ENCODE measurements around the gene CCDC148.

Gene CCDC148

GRCh38 chr2:158412206-158412605, 44.3 kb downstream of the CCDC148 start:
- no peak overlapping the region for H3K27ac ChIP-seq (ENCODE audit: low read depth, low read length, poor library complexity, severe bottlenecking)

GRCh38 chr2:158411748-158412147, 44.8 kb downstream of the CCDC148 start:
- no peaks in the 10 kb centered on the region for H3K9me2 ChIP-seq (ENCODE audit: low read depth, low read length)

More at GRCh38 chr2:158412206-158412605, 44.3 kb downstream of the CCDC148 start:
- Histone ChIP-seq H3K79me2 (ENCODE audit: insufficient read depth, low read length) (no peaks in the 10 kb centered on the region), H4K20me1 (ENCODE audit: insufficient read depth, low read length) (no peaks in the 10 kb centered on the region), H3K9ac (ENCODE audit: low read length) (no peak overlapping the region), H3K4me1 (ENCODE audit: insufficient read depth, low read length, severe bottlenecking) (no peaks in the 10 kb centered on the region), H3K27me3 (ENCODE audit: insufficient read depth, low read length) (no peaks in the 10 kb centered on the region), H3K36me3 (ENCODE audit: insufficient read depth, low read length) (no peaks in the 10 kb centered on the region), H3K9me2 (ENCODE audit: low read depth, low read length) (no peaks in the 10 kb centered on the region), H3K9me3 (ENCODE audit: low read length) (no peaks in the 10 kb centered on the region), H3F3A (ENCODE audit: insufficient read depth, low read length) (no peaks in the 10 kb centered on the region), H3K4me3 (ENCODE audit: low read depth, low read length, poor library complexity, severe bottlenecking) (no peak overlapping the region), H3K4me2 (ENCODE audit: low read length) (no peak overlapping the region), H2AFZ (ENCODE audit: low read length) (no peak overlapping the region)
- no peak for TF ChIP-seq CTCF (IDR thresholded peaks at IDR 0.05; ENCODE audit: low read length)
- no peak for TF ChIP-seq EZH2 (IDR thresholded peaks at IDR 0.05; ENCODE audit: borderline replicate concordance, low read length)

DNA sequence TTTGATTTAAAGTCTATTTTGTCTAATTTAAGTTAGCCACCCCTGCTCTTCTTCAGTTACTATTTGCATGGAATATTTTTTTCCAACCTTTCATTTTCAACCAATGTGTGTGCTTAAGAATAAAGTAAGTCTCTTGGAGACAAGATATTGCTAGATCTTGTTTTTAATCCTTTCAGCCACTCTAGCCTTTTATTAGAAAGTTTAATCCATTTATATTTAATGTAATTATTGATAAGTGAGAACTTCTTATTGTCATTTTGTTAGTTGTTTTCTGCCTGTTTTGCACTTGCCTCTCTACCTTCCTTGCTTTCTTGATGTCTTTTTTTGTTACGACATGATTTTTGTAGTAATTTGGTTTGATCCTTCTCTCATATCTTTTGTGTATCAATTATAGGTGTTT, 46.4 kb downstream of the CCDC148 start:
- Histone ChIP-seq H3K9me3 (ENCODE audit: low read length) (no peaks in the 10 kb centered on the region), H3K36me3 (ENCODE audit: insufficient read depth, low read length) (no peaks in the 10 kb centered on the region), H3K4me2 (ENCODE audit: low read length) (no peak overlapping the region), H3F3A (ENCODE audit: insufficient read depth, low read length) (no peaks in the 10 kb centered on the region), H3K4me3 (ENCODE audit: low read depth, low read length, poor library complexity, severe bottlenecking) (no peak overlapping the region), H3K27ac (ENCODE audit: low read depth, low read length, poor library complexity, severe bottlenecking) (no peak overlapping the region), H3K27me3 (ENCODE audit: insufficient read depth, low read length) (no peaks in the 10 kb centered on the region), H2AFZ (ENCODE audit: low read length) (no peak overlapping the region), H3K79me2 (ENCODE audit: insufficient read depth, low read length) (no peaks in the 10 kb centered on the region), H4K20me1 (ENCODE audit: insufficient read depth, low read length) (no peaks in the 10 kb centered on the region), H3K9ac (ENCODE audit: low read length) (no peak overlapping the region), H3K9me2 (ENCODE audit: low read depth, low read length) (no peaks in the 10 kb centered on the region), H3K4me1 (ENCODE audit: insufficient read depth, low read length, severe bottlenecking) (no peaks in the 10 kb centered on the region)
- no peak for TF ChIP-seq EZH2 (IDR thresholded peaks at IDR 0.05; ENCODE audit: borderline replicate concordance, low read length)

More at GRCh38 chr2:158411748-158412147, 44.8 kb downstream of the CCDC148 start:
- Histone ChIP-seq H3K4me3 (ENCODE audit: low read depth, low read length, poor library complexity, severe bottlenecking) (no peak overlapping the region), H3F3A (ENCODE audit: insufficient read depth, low read length) (no peaks in the 10 kb centered on the region), H3K79me2 (ENCODE audit: insufficient read depth, low read length) (no peaks in the 10 kb centered on the region), H3K27me3 (ENCODE audit: insufficient read depth, low read length) (no peaks in the 10 kb centered on the region), H3K4me2 (ENCODE audit: low read length) (no peak overlapping the region), H3K27ac (ENCODE audit: low read depth, low read length, poor library complexity, severe bottlenecking) (no peak overlapping the region), H3K4me1 (ENCODE audit: insufficient read depth, low read length, severe bottlenecking) (no peaks in the 10 kb centered on the region), H4K20me1 (ENCODE audit: insufficient read depth, low read length) (no peaks in the 10 kb centered on the region), H2AFZ (ENCODE audit: low read length) (no peak overlapping the region), H3K36me3 (ENCODE audit: insufficient read depth, low read length) (no peaks in the 10 kb centered on the region), H3K9me3 (ENCODE audit: low read length) (no peaks in the 10 kb centered on the region), H3K9ac (ENCODE audit: low read length) (no peak overlapping the region)
- TF ChIP-seq EZH2 (IDR thresholded peaks at IDR 0.05; ENCODE audit: borderline replicate concordance, low read length) (no peak), CTCF (IDR thresholded peaks at IDR 0.05; ENCODE audit: low read length) (no peak)

DNA sequence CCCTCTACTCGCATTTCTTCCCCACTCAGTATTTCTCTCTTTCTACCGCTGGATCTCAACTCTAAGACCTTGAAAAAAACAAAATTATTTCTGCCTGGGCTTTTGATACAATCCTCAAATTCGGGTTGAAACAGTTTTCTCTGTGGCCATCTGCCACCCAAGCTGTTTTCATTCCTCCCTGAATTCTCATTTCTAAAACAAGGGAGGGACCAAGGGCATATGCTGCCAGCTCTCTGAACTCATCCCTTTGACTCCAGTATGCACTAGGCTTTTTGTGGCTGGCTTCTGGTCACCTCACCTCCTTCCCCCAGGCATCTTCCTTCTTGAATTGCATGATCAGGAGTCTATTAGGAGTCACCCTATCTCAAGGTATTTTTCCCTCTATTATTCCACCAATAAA, 49.5 kb downstream of the CCDC148 start:
- H4K20me1 ChIP-seq (ENCODE audit: insufficient read depth, low read length): no peaks in the 10 kb centered on the region
- no peaks in the 10 kb centered on the region for H3K79me2 ChIP-seq (ENCODE audit: insufficient read depth, low read length)
- no peak for TF ChIP-seq CTCF (IDR thresholded peaks at IDR 0.05; ENCODE audit: low read length)
- TF ChIP-seq EZH2 (IDR thresholded peaks at IDR 0.05; ENCODE audit: borderline replicate concordance, low read length): no peak
- H3K4me2 ChIP-seq (ENCODE audit: low read length): no peak overlapping the region
- H2AFZ ChIP-seq (ENCODE audit: low read length): no peak overlapping the region
- H3K27me3 ChIP-seq (ENCODE audit: insufficient read depth, low read length): no peaks in the 10 kb centered on the region
- H3K36me3 ChIP-seq (ENCODE audit: insufficient read depth, low read length): no peaks in the 10 kb centered on the region
- H3K9ac ChIP-seq (ENCODE audit: low read length): no peak overlapping the region
- no peak overlapping the region for H3K27ac ChIP-seq (ENCODE audit: low read depth, low read length, poor library complexity, severe bottlenecking)
- H3K4me1 ChIP-seq (ENCODE audit: insufficient read depth, low read length, severe bottlenecking): no peaks in the 10 kb centered on the region
- H3K4me3 ChIP-seq (ENCODE audit: low read depth, low read length, poor library complexity, severe bottlenecking): no peak overlapping the region
- no peaks in the 10 kb centered on the region for H3K9me3 ChIP-seq (ENCODE audit: low read length)
- no peaks in the 10 kb centered on the region for H3F3A ChIP-seq (ENCODE audit: insufficient read depth, low read length)
- no peaks in the 10 kb centered on the region for H3K9me2 ChIP-seq (ENCODE audit: low read depth, low read length)
